GM19452 (cell line): ENCODE data around the gene HOXD9.

Experiments used
- ATAC-seq: cut with Tn5 transposase; IDR thresholded peaks from one replicate; pipeline ENCODE4 v1.9.1; 2021; ENCODE audit not compliant: unreplicated experiment

HOXD9 gene

GRCh38 chr2:176110415-176111308 lies 11.9 kb upstream of the HOXD9 start:
- ATAC-seq = no peak

GRCh38 chr2:176111309-176111663 lies 11.2 kb upstream of the HOXD9 start:
- ATAC-seq = no peak

GRCh38 chr2:176111846-176112374 lies 10.6 kb upstream of the HOXD9 start:
- ATAC-seq = no peak

DNA sequence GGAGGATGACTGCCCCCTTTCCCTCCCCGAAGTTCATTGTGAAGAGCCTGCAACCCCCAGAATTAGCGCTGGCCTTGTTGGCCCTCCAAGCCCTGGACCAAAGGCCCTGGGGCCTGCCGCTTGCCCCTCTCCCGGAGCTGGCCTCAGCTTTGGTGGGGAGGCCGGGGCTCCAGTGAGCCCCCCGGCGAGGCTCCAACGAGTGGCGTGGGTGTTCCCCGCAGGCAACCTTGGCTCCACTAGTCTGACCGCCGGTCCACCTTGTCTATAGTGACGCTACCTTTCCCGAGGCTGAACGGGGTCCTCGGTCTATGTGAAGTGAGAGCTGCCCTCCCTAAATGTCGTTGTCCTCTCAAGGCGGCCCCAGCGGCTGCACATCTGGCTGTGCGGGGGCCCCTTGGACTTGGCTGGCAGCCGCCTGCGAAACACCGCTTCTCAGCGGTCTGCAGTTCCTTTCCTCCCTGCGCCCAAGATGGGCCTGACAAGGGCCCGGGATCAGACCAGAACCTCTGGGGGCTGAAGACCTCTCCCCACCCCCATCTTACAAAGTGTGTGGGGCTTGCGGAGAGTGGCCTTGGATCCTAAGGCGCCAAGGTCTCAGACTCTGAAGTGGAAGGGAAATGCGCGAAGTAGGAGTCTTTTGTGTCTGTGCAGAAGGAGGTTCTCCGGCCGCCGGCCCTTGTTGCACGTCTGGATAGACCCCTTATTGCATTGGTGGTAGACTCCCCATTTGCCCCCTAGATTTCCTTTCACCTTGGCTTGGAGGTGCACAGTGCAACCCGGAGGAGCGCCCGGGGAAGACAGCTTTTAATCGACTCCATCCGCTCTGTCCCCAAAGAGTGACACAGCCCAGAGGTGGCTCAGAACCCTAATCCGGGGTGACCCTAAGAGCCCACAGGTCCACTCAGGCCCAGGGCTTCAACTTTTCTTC lies 9.9 kb upstream of the HOXD9 start:
- no peak for ATAC-seq

GRCh38 chr2:176114120-176114929 lies 8.2 kb upstream of the HOXD9 start:
- no peak for ATAC-seq

DNA sequence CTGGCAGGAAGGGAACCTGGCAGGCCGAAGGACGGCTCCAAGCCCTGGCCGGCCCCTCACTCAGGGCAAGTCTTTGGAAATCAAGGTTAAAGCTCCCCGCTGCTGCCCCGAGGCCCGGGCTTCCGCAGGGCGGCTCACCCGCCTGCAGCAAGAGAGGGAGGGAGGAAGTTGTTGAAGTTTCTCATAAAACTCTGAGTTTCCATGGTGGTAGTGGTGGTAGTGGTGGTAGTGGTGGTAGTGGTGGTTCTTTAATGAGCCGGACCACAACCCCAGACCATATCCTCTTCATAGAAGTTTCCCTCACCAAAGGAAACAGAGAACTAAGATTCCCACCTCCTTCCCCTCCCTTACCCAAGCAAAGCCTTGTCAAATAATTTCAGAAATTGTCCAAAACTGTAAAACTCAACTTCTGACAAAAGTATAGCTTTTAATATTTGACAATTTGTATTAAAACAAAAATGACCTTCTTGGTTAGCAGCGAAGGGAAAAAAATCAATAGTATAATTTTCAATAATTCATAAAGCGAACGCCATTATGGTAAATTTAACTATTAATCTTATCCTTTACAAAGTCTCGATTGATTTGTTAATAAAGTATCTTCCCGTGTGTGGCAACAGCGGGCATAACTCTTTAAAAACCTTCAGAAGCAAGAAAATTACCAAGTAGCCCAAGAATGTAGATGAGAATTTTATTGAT lies 7.4 kb upstream of the HOXD9 start:
- ATAC-seq = no peak

GRCh38 chr2:176115883-176116813 lies 6.4 kb upstream of the HOXD9 start, which contains the start of gene HOXD10:
Gene HOXD10 (plus strand): TSS chr2:176116778. CDS start chr2:176116834, 56 bp downstream.
- ATAC-seq = no peak

GRCh38 chr2:176117162-176117822 lies 5.2 kb upstream of the HOXD9 start:
- ATAC-seq = no peak

DNA sequence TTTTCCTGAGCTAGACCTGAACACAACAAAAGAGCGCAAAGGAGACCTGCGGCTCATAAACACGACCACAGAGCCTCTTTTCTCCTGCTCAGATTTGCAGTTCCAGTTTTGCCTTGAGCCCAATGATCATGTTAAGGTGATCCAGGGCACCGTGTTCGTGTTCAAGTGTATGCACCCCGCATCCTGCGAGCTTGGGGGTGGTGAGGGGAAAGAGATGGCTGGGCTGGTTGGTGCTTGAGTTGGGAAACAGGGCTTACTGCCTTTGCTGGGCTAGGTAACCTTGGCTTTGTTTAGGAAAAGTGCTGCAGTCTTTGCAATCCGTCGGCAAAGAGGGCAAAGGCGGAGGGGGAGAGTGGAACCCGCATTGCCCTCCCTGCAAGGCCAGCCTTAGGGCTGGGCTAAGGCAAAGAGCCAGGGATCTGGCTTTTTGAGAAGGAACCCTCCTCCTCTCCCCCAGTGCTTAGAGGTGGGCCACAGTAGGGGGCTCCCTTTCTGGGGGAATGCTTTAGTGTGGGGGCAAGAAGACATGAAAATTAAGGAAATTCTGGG lies 4.6 kb upstream of the HOXD9 start:
- no peak for ATAC-seq

DNA sequence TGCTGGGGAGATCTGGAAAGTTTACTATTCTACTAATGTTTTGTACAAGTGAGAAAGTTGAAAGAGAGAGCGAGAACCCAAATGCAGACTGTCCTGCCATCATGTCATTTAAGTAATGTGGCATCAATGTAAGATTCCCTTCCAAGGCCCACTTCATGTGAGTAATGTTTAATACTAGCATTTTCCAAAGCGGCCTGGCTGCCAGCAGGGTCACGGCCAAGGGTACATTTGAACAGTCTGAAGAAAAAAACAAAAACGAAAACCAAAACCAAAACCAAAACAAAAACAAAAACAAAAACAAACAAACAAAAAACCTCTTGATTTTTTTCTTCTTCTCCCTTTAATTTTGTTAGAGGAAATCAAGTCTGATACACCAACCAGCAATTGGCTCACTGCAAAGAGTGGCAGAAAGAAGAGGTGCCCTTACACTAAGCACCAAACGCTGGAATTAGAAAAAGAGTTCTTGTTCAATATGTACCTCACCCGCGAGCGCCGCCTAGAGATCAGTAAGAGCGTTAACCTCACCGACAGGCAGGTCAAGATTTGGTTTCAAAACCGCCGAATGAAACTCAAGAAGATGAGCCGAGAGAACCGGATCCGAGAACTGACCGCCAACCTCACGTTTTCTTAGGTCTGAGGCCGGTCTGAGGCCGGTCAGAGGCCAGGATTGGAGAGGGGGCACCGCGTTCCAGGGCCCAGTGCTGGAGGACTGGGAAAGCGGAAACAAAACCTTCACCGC lies 3.7 kb upstream of the HOXD9 start:
- no peak for ATAC-seq

DNA sequence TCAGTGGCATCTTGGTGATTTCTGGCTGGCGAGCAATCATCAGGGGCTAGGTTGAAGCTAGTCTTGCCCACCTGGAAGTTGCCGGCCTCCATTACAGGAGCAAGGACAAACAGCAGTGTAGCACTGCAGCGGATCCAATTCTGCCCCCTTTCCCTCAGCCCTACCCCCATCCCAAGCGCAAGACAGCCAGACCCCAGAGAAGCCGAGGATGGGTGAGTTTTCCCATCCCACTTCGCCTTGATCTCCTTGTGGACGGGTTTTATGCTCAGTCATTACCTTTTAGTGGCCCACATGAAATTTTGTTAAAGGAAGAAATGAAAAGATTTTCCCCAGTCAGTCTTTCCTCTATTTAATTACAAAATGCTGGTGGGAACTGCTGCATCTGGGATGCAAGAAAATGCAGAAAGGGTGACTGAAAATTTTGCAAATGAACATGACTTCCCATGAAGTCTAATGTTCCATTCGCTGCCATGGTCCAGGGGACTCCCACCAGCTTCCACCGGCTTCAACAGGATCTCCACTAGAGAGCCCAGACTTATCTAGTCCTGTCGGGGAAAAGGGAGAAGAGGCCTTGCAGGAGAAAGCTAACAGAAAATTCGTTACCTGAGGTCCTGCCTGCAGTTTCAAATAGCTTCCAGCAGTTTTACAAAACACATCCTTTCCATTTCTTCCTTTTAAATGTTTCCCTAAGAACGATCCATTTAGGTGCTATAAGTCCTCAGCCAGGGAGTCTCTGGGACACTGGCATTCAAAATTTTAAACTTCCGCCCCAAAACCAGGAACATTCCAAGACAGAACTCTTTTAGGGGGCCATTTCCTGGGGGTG lies 1.9 kb upstream of the HOXD9 start:
- ATAC-seq = no peak

GRCh38 chr2:176121190-176122051 lies 1.1 kb upstream of the HOXD9 start:
- ATAC-seq = no peak

DNA sequence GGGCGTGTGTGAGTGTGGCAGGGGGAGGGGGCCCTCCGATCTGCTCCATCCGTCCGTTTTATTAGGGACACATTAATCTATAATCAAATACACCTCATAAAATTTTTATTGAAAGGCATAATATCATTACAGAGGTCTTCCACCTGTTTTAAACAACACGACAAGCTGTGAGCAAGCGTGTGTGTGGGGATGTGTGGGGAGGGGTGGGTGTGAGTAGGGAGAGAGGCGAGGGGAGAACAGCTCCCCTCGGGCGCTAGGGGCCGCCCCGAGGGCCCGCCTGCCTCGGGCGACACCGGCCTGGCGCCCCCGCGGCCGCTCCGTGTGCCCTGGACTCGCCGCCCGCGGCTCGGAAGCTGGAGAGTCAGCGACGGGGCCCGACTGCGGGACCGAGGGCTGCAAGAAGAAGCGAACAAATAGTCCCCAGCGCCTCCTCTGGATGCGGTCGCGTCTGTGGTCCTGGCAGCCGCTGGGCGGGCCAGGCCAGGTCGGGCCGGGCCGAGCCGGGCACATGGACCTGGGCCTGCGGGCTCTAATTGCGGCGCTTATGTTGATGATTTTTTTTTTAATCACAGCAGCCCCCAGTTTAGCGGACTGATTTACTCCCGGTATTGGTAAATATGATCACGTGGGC lies 352 bp upstream of the HOXD9 start:
- ATAC-seq = no peak

DNA sequence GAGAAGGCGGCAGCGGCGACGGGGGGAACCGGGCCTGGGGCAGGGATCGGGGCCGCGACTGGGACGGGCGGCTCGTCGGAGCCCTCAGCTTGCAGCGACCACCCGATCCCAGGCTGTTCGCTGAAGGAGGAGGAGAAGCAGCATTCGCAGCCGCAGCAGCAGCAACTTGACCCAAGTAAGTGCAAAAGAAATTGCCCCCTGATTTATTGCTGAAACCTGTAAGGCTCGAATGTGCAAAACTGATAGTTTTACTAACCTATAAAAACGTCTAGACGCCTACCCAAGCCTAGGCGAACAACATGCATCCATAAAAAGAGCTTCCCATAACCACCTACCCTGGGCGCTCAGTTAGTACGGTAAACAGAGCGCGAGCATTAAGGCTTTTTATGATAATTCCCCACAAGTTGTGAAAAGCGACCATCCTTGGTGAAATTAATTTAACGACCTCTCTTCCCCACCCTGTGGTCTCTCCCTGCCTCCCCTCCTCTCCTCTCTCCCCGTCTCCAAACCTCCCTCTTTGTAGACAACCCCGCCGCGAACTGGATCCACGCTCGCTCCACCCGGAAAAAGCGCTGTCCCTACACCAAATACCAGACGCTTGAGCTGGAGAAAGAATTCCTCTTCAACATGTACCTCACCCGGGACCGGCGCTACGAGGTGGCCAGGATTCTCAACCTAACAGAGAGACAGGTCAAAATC lies 1.0 kb downstream of the HOXD9 start:
- no peak for ATAC-seq
